ENCODE data around the gene KCNA3. TPM values are rescaled to one million over a fixed set of nuclear protein-coding genes. Genes with fewer than 3 reads are reported as not detected.

KCNA3 gene
- total and polyA plus RNA-seq, 4 donors, result 0.23 to 2.2 (median 0.34) TPM

GRCh38 chr1:110668549-110668948 is 6.2 kb downstream of the KCNA3 start:
- no peak overlapping the region for H3K27ac ChIP-seq (ENCODE audit: low read depth in 1 of 2, low read length in 2 of 2)
- H3K27me3 ChIP-seq (ENCODE audit: control insufficient read depth in 4 of 4, insufficient read depth in 4 of 4, low read length in 3 of 4), result peaks cover 0 to 9% (median 2%) of the 10 kb centered on the region in 4 donors
- H3K4me1 ChIP-seq (ENCODE audit: control insufficient read depth in 4 of 4, insufficient read depth in 4 of 4, low read length in 3 of 4), result no peaks in the 10 kb centered on the region
- DNase-seq (ENCODE audit: low spot score), result no peak
- H3K9ac ChIP-seq (ENCODE audit: low read depth in 1 of 2, low read length in 2 of 2), result no peak overlapping the region
- no peaks in the 10 kb centered on the region for H3K36me3 ChIP-seq (ENCODE audit: control insufficient read depth in 4 of 4, insufficient read depth in 3 of 4, low read depth in 1 of 4, low read length in 3 of 4)
- no peak for TF ChIP-seq TAF1 (conservative IDR thresholded peaks at IDR 0.05)
- no peak for TF ChIP-seq FOXA2 (IDR thresholded peaks at IDR 0.05)
- no peak for TF ChIP-seq NR2F2 (IDR thresholded peaks at IDR 0.05)
- no peak for TF ChIP-seq EGR1 (IDR thresholded peaks at IDR 0.05; ENCODE audit: low read depth in 2 of 2)
- no peak for TF ChIP-seq HNF4A (conservative IDR thresholded peaks at IDR 0.05)
- no peak for TF ChIP-seq FOXA1 (IDR thresholded peaks at IDR 0.05)
- TF ChIP-seq ATF3 (IDR thresholded peaks at IDR 0.05), result no peak
- no peak for TF ChIP-seq SP1 (IDR thresholded peaks at IDR 0.05)
- TF ChIP-seq REST (IDR thresholded peaks at IDR 0.05), result no peak
- H3K4me3 ChIP-seq (ENCODE audit: low read depth in 1 of 3, low read length in 3 of 3), result no peak overlapping the region
- WGBS, result 50% methylated on average over 4 of the region's 4 CpGs
- H3K9me3 ChIP-seq (ENCODE audit: control insufficient read depth in 4 of 4, low read length in 3 of 4), result peaks cover 0 to 7% (median 1%) of the 10 kb centered on the region in 4 donors

GRCh38 chr1:110667776-110668175 is 7.0 kb downstream of the KCNA3 start:
- H3K4me3 ChIP-seq (ENCODE audit: low read depth in 1 of 3, low read length in 3 of 3), result no peak overlapping the region

More at GRCh38 chr1:110667776-110668175, 7.0 kb downstream of the KCNA3 start:
- WGBS, result 73% methylated on average over 2 of the region's 2 CpGs
- Histone ChIP-seq H3K36me3 (ENCODE audit: control insufficient read depth in 4 of 4, insufficient read depth in 3 of 4, low read depth in 1 of 4, low read length in 3 of 4) (no peaks in the 10 kb centered on the region), H3K9ac (ENCODE audit: low read depth in 1 of 2, low read length in 2 of 2) (no peak overlapping the region), H3K9me3 (ENCODE audit: control insufficient read depth in 4 of 4, low read length in 3 of 4) (peaks cover 0 to 1% (median 0%) of the 10 kb centered on the region in 4 donors), H3K4me1 (ENCODE audit: control insufficient read depth in 4 of 4, insufficient read depth in 4 of 4, low read length in 3 of 4) (no peaks in the 10 kb centered on the region), H3K27me3 (ENCODE audit: control insufficient read depth in 4 of 4, insufficient read depth in 4 of 4, low read length in 3 of 4) (peaks cover 0 to 3% (median 2%) of the 10 kb centered on the region in 4 donors), H3K27ac (ENCODE audit: low read depth in 1 of 2, low read length in 2 of 2) (no peak overlapping the region)
- DNase-seq (ENCODE audit: low spot score), result no peak
- no peak for TF ChIP-seq CTCF (IDR thresholded peaks at IDR 0.05; ENCODE audit: low read depth, low read length, missing input control)
- no peak for TF ChIP-seq EGR1 (IDR thresholded peaks at IDR 0.05; ENCODE audit: low read depth in 2 of 2)
- TF ChIP-seq ZBTB33 (IDR thresholded peaks at IDR 0.05), result no peak
- TF ChIP-seq TAF1 (conservative IDR thresholded peaks at IDR 0.05), result no peak
